ENCODE results near the gene IL1RL1.

IL1RL1 gene

DNA sequence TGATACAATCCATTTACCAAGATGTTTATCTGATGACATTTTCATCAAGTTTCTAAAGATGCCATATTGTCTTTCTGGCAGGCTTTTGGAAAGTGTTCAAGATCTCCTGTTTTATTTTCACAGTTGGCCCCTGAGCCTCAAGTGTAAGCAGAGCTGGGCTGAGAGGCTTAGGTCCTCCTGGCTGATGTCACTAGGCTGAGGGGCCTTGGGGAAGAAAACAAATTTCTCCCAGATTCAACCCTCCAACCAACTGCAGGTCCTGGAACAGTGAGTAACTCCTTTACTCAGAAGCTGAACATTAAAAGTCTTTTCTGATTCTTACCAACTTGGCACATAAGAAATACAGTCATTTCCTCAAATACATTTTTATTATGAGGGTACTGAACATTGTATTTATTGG lies 14.9 kb upstream of the IL1RL1 start:
- FAIRE-seq (no peak), DNase-seq (ENCODE audit: insufficient read length) (no peak)
- no peak for TF ChIP-seq TAF1 (IDR thresholded peaks at IDR 0.05; ENCODE audit: borderline replicate concordance, low read depth, low read length)
- no peak for TF ChIP-seq POLR2AphosphoS5 (IDR thresholded peaks at IDR 0.05; ENCODE audit: low read depth, low read length)
- no peak for TF ChIP-seq POLR2A (IDR thresholded peaks at IDR 0.05; ENCODE audit: low read depth, low read length)

DNA sequence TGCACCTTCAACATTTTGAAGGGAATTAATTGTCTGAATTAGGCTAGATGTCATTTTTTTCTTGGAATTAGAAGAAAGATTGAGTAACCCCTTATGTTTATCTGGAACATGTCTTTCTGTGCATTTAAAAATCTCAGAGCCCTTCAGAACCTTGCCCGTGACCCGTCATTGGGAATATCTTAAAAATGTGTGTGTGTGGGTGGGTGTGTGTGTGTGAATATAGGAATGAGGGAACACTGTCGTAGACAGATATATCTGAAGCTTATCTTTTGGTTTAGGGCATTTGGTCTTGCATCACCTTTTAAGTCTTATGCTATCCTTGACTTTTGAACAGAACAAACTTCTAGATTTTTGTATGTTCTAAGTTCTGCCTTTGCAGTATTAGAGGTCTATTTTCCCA lies 13.5 kb upstream of the IL1RL1 start:
- DNase-seq (ENCODE audit: insufficient read length) (no peak), FAIRE-seq (no peak)
- TF ChIP-seq TAF1 (IDR thresholded peaks at IDR 0.05; ENCODE audit: borderline replicate concordance, low read depth, low read length): no peak
- no peak for TF ChIP-seq POLR2A (IDR thresholded peaks at IDR 0.05; ENCODE audit: low read depth, low read length)
- TF ChIP-seq POLR2AphosphoS5 (IDR thresholded peaks at IDR 0.05; ENCODE audit: low read depth, low read length): no peak

DNA sequence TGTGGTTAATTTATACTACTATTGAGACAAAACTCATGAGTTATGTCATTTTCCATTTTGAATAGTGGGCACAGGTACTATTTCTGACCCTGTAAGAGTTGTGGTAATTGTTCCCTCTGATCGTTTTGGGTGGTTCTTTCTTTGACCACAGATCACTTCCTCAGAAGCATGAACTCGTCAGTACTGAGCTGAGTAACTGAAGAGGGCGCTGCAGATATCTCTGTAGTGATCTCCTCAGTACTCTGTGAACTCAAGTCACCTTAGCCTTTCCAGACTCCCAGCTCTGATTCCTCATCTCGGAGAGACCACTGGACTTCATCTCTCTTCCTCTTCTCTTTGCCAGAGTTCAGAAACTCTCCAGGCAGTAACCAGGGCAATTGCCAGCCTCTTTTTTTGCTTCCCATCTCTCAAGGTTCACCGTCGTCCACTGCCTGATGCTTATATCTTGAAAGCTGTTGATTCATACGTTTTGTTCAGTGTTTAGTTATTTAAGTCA lies 9.4 kb upstream of the IL1RL1 start:
- no peak for TF ChIP-seq POLR2AphosphoS5 (IDR thresholded peaks at IDR 0.05; ENCODE audit: low read depth, low read length)
- TF ChIP-seq POLR2A (IDR thresholded peaks at IDR 0.05; ENCODE audit: low read depth, low read length): no peak
- DNase-seq (ENCODE audit: insufficient read length) (no peak), FAIRE-seq (peak; percentile 40)

DNA sequence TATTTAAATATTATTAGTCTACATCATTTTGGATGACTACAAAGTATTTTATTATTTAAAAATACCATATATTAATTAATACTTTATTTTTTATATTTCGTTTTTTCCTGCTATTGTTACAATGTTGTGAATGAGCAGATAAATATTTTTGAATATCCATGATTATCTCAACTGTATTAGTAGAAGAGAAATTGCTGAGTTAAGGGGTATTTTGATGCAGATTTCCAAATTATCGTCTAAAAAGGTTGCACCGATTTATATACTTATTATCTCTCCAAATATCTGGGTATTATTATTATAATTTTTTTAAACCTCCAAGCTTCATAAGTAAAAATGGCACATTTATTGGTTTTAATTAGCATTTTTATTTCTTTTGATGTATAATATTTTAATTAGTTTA lies 8.9 kb upstream of the IL1RL1 start:
- FAIRE-seq: no peak
- TF ChIP-seq POLR2A (IDR thresholded peaks at IDR 0.05; ENCODE audit: low read depth, low read length) (no peak), POLR2AphosphoS5 (IDR thresholded peaks at IDR 0.05; ENCODE audit: low read depth, low read length) (no peak), TAF1 (IDR thresholded peaks at IDR 0.05; ENCODE audit: borderline replicate concordance, low read depth, low read length) (no peak)

DNA sequence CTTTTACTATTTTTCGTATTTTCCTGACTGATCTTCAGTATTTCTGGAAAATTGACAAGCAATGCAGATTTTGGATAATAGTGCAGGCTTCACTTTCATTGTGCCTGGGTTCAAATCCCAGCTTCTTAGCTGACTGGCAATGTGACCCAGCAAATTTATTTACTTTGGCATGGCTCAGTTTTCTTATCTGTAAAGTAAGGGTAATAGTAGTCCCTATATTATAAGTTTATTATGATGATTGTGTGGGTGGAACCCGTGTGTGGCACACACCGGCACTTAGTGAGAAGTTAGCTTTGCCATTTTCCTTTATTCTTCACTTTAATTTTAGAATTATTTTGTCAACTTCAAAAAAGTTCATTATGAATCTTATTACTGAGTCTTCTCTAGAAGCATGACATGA lies 7.8 kb upstream of the IL1RL1 start:
- DNase-seq (ENCODE audit: insufficient read length) (no peak), FAIRE-seq (no peak)
- TF ChIP-seq TAF1 (IDR thresholded peaks at IDR 0.05; ENCODE audit: borderline replicate concordance, low read depth, low read length) (no peak), POLR2AphosphoS5 (IDR thresholded peaks at IDR 0.05; ENCODE audit: low read depth, low read length) (no peak), POLR2A (IDR thresholded peaks at IDR 0.05; ENCODE audit: low read depth, low read length) (no peak)

More for the DNA sequence above, 8.9 kb upstream of the IL1RL1 start:
- DNase-seq (ENCODE audit: insufficient read length): no peak

DNA sequence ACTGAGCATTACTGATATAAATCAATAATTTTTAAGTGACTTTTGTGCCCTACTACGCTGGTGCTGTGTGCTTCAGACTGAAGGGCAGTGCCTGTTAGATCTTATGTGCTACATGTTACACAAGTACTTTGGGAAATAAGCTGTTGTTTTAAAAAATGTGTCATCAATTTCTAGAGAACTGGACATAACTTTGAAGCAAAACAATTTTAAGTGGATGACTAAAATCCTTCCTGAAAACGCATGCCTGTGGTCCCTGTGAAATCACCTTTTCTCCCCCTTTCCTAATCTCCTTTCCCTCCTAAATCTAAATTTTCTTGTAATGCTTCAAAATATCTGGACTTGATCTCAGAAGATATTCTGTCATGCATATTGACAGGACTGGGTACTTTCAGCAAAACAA lies 7.1 kb upstream of the IL1RL1 start:
- no peak for FAIRE-seq
- DNase-seq (ENCODE audit: insufficient read length): no peak
- no peak for TF ChIP-seq POLR2A (IDR thresholded peaks at IDR 0.05; ENCODE audit: low read depth, low read length)
- no peak for TF ChIP-seq TAF1 (IDR thresholded peaks at IDR 0.05; ENCODE audit: borderline replicate concordance, low read depth, low read length)
- TF ChIP-seq POLR2AphosphoS5 (IDR thresholded peaks at IDR 0.05; ENCODE audit: low read depth, low read length): no peak

DNA sequence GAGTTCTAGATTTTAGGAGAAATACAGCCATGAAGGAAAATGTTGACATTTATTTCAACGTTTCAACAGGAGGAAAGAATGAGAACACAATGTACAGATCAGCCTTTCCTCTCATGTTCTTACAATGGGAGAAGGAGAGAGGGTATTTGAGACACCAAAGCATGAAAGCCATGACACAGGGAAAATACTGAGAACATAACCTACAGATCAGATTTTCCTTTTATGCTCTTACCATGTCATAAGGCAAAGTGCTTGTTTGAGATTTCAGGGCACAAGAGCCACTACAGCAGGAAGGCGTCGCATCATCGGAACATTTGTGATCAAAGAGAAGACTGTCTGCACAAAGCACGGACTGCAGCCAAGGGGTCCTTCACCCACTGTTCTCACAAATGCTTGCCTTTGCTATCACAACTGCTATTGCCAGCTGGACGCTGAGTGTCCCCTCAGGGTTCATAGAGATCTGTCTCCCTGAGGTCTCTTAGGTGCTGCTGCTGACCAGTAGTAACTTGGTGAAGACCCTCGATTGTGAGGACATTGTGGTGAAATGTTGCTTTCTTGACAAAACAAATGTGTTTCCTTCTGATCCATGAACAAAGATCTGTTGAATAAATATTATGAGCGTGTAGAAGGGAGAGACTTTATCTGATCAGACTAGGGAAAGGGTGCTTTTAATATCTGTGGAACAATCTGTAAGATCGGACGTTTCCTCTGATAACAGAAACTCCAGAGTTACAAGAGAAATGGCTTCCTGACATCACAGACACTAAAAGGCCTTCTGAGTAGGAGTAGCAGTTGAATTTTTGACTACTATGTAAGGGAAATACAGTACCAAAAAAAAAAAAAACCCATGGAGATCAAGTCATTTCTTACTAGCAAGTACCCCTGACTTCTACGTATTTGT lies 6.4 kb upstream of the IL1RL1 start:
- FAIRE-seq (no peak), DNase-seq (ENCODE audit: insufficient read length) (no peak)
- TF ChIP-seq POLR2AphosphoS5 (IDR thresholded peaks at IDR 0.05; ENCODE audit: low read depth, low read length) (no peak), TAF1 (IDR thresholded peaks at IDR 0.05; ENCODE audit: borderline replicate concordance, low read depth, low read length) (no peak), POLR2A (IDR thresholded peaks at IDR 0.05; ENCODE audit: low read depth, low read length) (no peak)

DNA sequence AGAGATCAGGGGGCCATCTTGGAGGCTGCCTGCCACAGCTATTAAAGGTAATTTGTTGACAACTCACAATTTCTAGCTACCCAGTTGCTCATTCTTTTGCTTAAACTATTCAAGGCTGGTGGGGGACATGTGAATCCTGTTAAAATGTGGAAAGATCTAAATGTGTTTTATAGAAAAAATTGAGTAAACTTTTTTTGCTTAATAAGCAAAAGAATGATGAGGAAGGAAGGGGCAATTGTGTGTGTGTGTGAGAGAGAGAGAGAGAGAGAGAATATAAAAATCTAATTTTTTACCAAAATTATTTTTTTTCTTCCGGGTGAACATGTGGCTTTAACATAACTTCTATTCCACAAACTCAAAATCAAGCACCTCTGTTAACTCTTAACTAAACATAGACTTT lies 5.2 kb upstream of the IL1RL1 start:
- DNase-seq (ENCODE audit: insufficient read length) (no peak), FAIRE-seq (no peak)
- TF ChIP-seq POLR2A (IDR thresholded peaks at IDR 0.05; ENCODE audit: low read depth, low read length) (no peak), TAF1 (IDR thresholded peaks at IDR 0.05; ENCODE audit: borderline replicate concordance, low read depth, low read length) (no peak), POLR2AphosphoS5 (IDR thresholded peaks at IDR 0.05; ENCODE audit: low read depth, low read length) (no peak)

DNA sequence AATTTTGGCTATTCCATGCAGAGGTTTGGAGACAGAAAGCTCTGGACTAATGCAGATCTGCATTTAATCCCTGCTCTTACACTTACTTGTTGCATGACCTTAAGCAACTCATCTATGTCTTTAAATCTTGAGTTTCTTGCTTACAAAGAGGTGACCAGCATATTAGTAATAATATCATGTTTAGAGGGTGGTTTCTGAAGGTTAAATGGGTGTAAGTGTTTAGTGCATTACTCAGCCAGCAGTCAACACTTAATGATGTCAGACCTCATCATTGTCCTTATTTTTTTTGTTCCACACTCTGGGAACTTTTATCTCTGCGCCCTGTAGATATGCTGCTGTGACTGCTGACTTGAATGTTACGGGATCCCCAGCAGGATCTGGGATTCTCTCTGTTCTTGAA lies 1.7 kb downstream of the IL1RL1 start:
- TF ChIP-seq POLR2A (IDR thresholded peaks at IDR 0.05; ENCODE audit: low read depth, low read length) (no peak), POLR2AphosphoS5 (IDR thresholded peaks at IDR 0.05; ENCODE audit: low read depth, low read length) (no peak), TAF1 (IDR thresholded peaks at IDR 0.05; ENCODE audit: borderline replicate concordance, low read depth, low read length) (no peak)
- DNase-seq (ENCODE audit: insufficient read length): no peak
- FAIRE-seq: no peak

DNA sequence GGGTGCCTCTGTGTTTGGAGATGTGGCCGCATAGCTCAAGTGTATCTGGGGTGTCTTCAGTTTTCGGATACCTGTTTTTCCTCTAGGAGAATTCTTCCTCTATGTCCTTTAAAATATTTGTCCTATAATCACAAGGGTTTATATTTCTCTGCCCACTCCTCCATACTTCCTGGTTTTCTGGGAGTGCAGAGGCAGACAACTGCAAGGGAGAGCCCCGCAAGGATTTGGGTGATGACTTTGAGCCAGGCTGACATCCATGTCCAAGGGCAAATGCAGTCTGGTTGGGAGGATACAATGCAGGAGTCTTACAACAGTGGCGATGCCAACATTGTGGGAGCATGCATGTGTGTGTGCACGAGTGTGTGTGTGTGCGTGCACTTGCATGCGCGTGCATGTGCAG lies 2.1 kb downstream of the IL1RL1 start:
- no peak for TF ChIP-seq TAF1 (IDR thresholded peaks at IDR 0.05; ENCODE audit: borderline replicate concordance, low read depth, low read length)
- no peak for TF ChIP-seq POLR2AphosphoS5 (IDR thresholded peaks at IDR 0.05; ENCODE audit: low read depth, low read length)
- TF ChIP-seq POLR2A (IDR thresholded peaks at IDR 0.05; ENCODE audit: low read depth, low read length): no peak
- DNase-seq (ENCODE audit: insufficient read length): no peak
- FAIRE-seq: no peak

DNA sequence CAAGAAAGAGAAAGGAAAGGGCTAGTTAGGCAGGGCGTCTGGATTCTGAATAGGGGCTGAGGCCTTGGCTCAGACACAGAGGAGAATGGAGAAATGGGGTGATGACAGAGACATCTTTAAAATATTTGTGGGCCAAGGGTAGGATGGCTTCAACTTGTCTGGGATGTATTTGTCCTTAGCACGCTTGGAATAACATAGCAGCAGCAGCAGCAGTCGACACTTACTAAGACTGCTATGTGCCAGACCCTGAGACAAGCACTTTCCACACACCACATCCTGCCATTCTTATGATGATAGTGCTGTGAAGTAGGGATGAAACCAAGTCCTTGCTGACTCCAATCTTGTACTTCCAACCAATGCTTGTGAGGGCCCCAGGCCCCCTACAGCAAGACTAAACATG lies 2.6 kb downstream of the IL1RL1 start:
- FAIRE-seq (no peak), DNase-seq (ENCODE audit: insufficient read length) (no peak)

DNA sequence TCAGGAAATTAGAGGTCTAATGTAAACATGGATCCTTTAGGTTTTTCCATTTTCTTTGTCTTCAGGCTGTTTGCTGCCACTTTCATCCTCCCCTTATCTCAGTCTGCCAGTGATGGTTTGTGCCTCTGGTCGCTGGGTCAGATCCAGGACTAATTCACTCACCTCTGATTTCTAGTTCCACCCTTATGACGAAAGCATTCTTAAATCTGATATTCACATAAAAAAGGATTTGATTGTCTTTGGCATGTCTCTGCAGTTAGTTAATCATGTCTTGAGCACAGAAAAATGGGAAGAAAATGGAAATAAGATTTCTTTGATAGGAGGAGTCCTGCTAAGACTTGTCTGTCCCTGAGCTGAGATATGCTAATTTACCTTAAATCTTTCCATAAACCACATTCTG lies 4.6 kb downstream of the IL1RL1 start:
- no peak for FAIRE-seq

More for the DNA sequence above, 2.6 kb downstream of the IL1RL1 start:
- TF ChIP-seq POLR2A (IDR thresholded peaks at IDR 0.05; ENCODE audit: low read depth, low read length) (no peak), TAF1 (IDR thresholded peaks at IDR 0.05; ENCODE audit: borderline replicate concordance, low read depth, low read length) (no peak), POLR2AphosphoS5 (IDR thresholded peaks at IDR 0.05; ENCODE audit: low read depth, low read length) (no peak)

More for the DNA sequence above, 4.6 kb downstream of the IL1RL1 start:
- no peak for TF ChIP-seq POLR2AphosphoS5 (IDR thresholded peaks at IDR 0.05; ENCODE audit: low read depth, low read length)
- no peak for TF ChIP-seq TAF1 (IDR thresholded peaks at IDR 0.05; ENCODE audit: borderline replicate concordance, low read depth, low read length)
- TF ChIP-seq POLR2A (IDR thresholded peaks at IDR 0.05; ENCODE audit: low read depth, low read length): no peak
- no peak for DNase-seq (ENCODE audit: insufficient read length)
